K562 (cell line): Measurements from ENCODE around the gene ABCA3. TPM values are rescaled to one million over a fixed set of nuclear protein-coding genes. Genes with fewer than 3 reads are reported as not detected.

ENCODE experiments used
- AFF1 ChIP-seq, 2 experiments: fragments of 450-650 bp; IDR thresholded peaks; 2 replicates each; pipeline ENCODE4 v1.6.1; 2018; ENCODE audit warnings: mild to moderate bottlenecking in 2 of 2, low read depth in 1 of 2; ENCODE audit not compliant: partially characterized antibody in 2 of 2
- E2F5 ChIP-seq: sonication (generic); formaldehyde crosslinking; IDR thresholded peaks from 2 replicates; pipeline ENCODE4 v1.8.0; 2022; ENCODE audit warnings: mild to moderate bottlenecking, missing genetic modification reagents
- FUS ChIP-seq: fragments of 200-400 bp; formaldehyde crosslinking; optimal IDR thresholded peaks from 2 replicates; pipeline ENCODE3; 2017; ENCODE audit warnings: low read depth, low read length
- HDAC3 ChIP-seq: fragments of 450-650 bp; IDR thresholded peaks from 2 replicates; pipeline ENCODE4 v1.6.1; 2018; ENCODE audit warnings: borderline replicate concordance, mild to moderate bottlenecking, moderate library complexity; ENCODE audit not compliant: partially characterized antibody
- IFI16 ChIP-seq: fragments of 250-450 bp; sonication (Bioruptor Pico); IDR thresholded peaks from 2 replicates; pipeline ENCODE4 v2.1.2; 2022; ENCODE audit warnings: mild to moderate bottlenecking, inconsistent platforms
- JUN ChIP-seq, 2 experiments: sonication (generic) in 1 of 2; formaldehyde crosslinking in 1 of 2; IDR thresholded peaks; 2 replicates each; pipeline versions ENCODE4 v1.6.1 to v1.8.0; 2012 to 2022; ENCODE audit warnings: borderline replicate concordance in 2 of 2, mild to moderate bottlenecking in 2 of 2, improper control_type of control experiment in 1 of 2, low read depth in 1 of 2, low read length in 1 of 2, missing genetic modification reagents in 1 of 2
- MBD2 ChIP-seq: sonication (generic); IDR thresholded peaks from 2 replicates; pipeline ENCODE4 v1.6.1; 2016; ENCODE audit warnings: low read depth, borderline replicate concordance
- MEF2A ChIP-seq: IDR thresholded peaks from 2 replicates; pipeline ENCODE4 v1.6.1; 2011; ENCODE audit warnings: low read depth, mild to moderate bottlenecking, low read length, moderate library complexity; ENCODE audit not compliant: control insufficient read depth
- MXD1 ChIP-seq: fragments of 250-450 bp; sonication (Bioruptor Pico); IDR thresholded peaks from 2 replicates; pipeline ENCODE4 v1.8.0; 2021; ENCODE audit warnings: borderline replicate concordance, mild to moderate bottlenecking, moderate library complexity; ENCODE audit not compliant: poor library complexity, severe bottlenecking
- NCOA1 ChIP-seq: fragments of 450-650 bp; IDR thresholded peaks from 2 replicates; pipeline ENCODE4 v1.6.1; 2016; ENCODE audit warnings: low read depth
- RBM17 ChIP-seq: fragments of 200-400 bp; formaldehyde crosslinking; IDR thresholded peaks from 2 replicates; pipeline ENCODE4 v1.6.1; 2017; ENCODE audit warnings: low read depth, mild to moderate bottlenecking, low read length, borderline replicate concordance
- SAP30 ChIP-seq: fragments of 200-600 bp; sonication (generic); IDR thresholded peaks from 2 replicates; pipeline ENCODE4 v1.6.1; 2012; ENCODE audit warnings: borderline replicate concordance, low read depth, mild to moderate bottlenecking, moderate library complexity, low read length, control low read depth, inconsistent platforms; ENCODE audit not compliant: insufficient read depth, poor library complexity, severe bottlenecking
- SMAD1 ChIP-seq: fragments of 150-350 bp; IDR thresholded peaks from 2 replicates; pipeline ENCODE4 v1.6.1; 2014; ENCODE audit warnings: low read length, low read depth; ENCODE audit not compliant: partially characterized antibody
- SRSF7 ChIP-seq: fragments of 200-400 bp; formaldehyde crosslinking; optimal IDR thresholded peaks from 2 replicates; pipeline ENCODE3; 2017; ENCODE audit warnings: mild to moderate bottlenecking, low read depth, low read length
- ZNF263 ChIP-seq: sonication (generic); formaldehyde crosslinking; IDR thresholded peaks from 2 replicates; pipeline ENCODE4 v1.8.0; 2022; ENCODE audit warnings: mild to moderate bottlenecking, missing genetic modification reagents, borderline replicate concordance
- ZNF277 ChIP-seq: fragments of 250-450 bp; sonication (Bioruptor Pico); IDR thresholded peaks from 2 replicates; pipeline ENCODE4 v1.8.0; 2022; ENCODE audit warnings: inconsistent platforms, mild to moderate bottlenecking, moderate library complexity, borderline replicate concordance
- polyA plus RNA-seq, 8 experiments: library from polyadenylated mRNA; depleted of rRNA in 4 of 8; stranded (reverse) in 5 of 8; unstranded in 3 of 8; fragments of >200 nt; fragmentation: Nextera tagmentation in 2 of 8; fragmentation: Illumina TruSeq in 1 of 8; extraction: Ambion mirVana in 2 of 8; extraction: Trizol in 1 of 8; gene quantifications; 2 replicates each; pipeline versions ENCODE4 v1.2.1 to v1.2.3, GENCODE V29; 2011 to 2014; ENCODE audit warnings: inconsistent platforms in 1 of 8, missing spikeins in 1 of 8
- total RNA-seq, 7 experiments: library from RNA; depleted of rRNA in 6 of 7; stranded (reverse); fragments of >200 nt in 6 of 7; fragmentation: Illumina TruSeq in 2 of 7; extraction: Trizol in 2 of 7; gene quantifications; 2 replicates each; pipeline versions ENCODE4 v1.2.1 to v1.2.3, GENCODE V29; 2011 to 2021; ENCODE audit warnings: low replicate concordance in 1 of 7

ABCA3 gene
- total and polyA plus RNA-seq, 9 of the 15 experiments (the other 6 are each of a cell fraction or from before 2014, with no cell fraction given) = 0.66 to 23.7 (median 6.9) TPM

GRCh38 chr16:2339521-2340484, 725 bp downstream of the ABCA3 start (continued):
- TF ChIP-seq MBD2 (no peak), E2F5 (no peak), AFF1 (IDR thresholded peaks at IDR 0.05; ENCODE audit: low read depth in 1 of 2, partially characterized antibody in 2 of 2) (no peak), NCOA1 (no peak), FUS (no peak), RBM17 (no peak), ZNF263 (CRISPR knock-in tag) (no peak; the same call in 1 of the 2 replicates), MXD1 (CRISPR knock-in tag) (no peak), MEF2A (no peak), SRSF7 (no peak), SAP30 (peak; percentile 28), HDAC3 (no peak), JUN (IDR thresholded peaks at IDR 0.05; ENCODE audit: borderline replicate concordance, low read depth, low read length) (0 out of 2 replicates have a peak, but pooled peaks have one; percentile 5), JUN (CRISPR knock-in tag; IDR thresholded peaks at IDR 0.05; ENCODE audit: borderline replicate concordance) (no peak), IFI16 (CRISPR knock-in tag) (no peak), SMAD1 (no peak), ZNF277 (CRISPR knock-in tag) (no peak)
